Measurements from ENCODE around the gene BOK. TPM values are rescaled to one million over a fixed set of nuclear protein-coding genes. Genes with fewer than 3 reads are reported as not detected.

The BOK gene
- total RNA-seq, 5 donors from 2014 or later (not counting 1 experiment from before 2014, with no cell fraction given) = 0.20 to 0.89 (median 0.35) TPM; not detected in 2

DNA sequence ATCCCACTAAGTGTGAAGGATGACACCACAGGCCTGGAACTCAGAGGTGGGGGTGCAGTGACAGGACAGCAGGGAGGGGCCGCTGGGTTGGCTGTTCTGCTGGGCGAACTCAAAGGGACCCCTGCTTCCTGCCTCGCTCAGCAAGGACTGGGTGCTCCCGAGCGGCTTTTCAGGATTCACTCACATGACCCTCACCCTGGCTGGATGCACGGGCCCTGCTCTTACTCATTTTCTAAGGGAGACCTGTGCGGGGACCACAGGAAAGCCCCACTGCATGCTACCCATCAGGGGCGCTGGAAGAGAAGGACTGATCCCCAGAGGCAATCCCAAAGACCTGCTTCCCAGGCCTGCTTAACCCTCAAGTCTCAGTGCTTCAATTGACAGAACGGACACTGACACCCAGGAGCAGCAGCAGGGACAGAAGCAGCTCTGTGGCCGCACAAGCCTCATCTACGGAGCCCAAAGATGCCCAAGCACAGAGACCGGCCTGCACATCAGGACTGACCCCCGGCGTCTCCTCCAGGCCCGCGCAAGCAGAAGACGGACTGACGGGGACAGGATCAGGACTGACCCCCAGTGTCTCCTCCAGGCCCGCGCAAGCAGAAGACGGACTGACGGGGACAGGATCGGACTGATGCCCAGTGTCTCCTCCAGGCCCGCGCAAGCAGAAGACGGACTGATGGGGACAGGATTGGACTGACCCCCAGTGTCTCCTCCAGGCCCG is 48.8 kb downstream of the BOK start:
- Mint-ChIP-seq H3K27ac (no peak overlapping the region), H3K36me3 (peaks cover 7% of the 10 kb centered on the region), H3K4me3 (no peak overlapping the region), H3K4me1 (peaks cover 17 to 24% (median 23%) of the 10 kb centered on the region in 3 donors), H3K27me3 (no peaks in the 10 kb centered on the region), H3K9me3 (no peaks in the 10 kb centered on the region)
- ChIA-PET CTCF (no interaction called here), POLR2A (no interaction called here)
- DNase-seq = no peak
- Histone ChIP-seq H3K27ac (ENCODE audit: low read length) (no peak overlapping the region), H3K9me3 (no peaks in the 10 kb centered on the region), H3K27me3 (replicated peaks in 1 of 2; ENCODE audit: control insufficient read depth in 2 of 2, extremely low read depth in 1 of 2, insufficient read depth in 2 of 2, low read length in 1 of 2) (no peaks in the 10 kb centered on the region), H3K36me3 (ENCODE audit: control insufficient read depth in 2 of 2, extremely low read depth in 1 of 2, insufficient read depth in 1 of 2, low read length in 1 of 2) (peaks cover 0 to 26% of the 10 kb centered on the region in 2 donors), H3K4me3 (ENCODE audit: control insufficient read depth in 1 of 2, extremely low read depth in 1 of 2, low read length in 1 of 2) (no peak overlapping the region), H3K4me1 (ENCODE audit: control insufficient read depth in 1 of 2, extremely low read depth in 1 of 2, insufficient read depth in 2 of 2, low read length in 2 of 2) (peaks cover 0 to 25% of the 10 kb centered on the region in 2 experiments)
- ATAC-seq (replicated peaks in 1 of 4) = no peak
- 98% methylated on average over 25 of the region's 27 CpGs for WGBS (ENCODE audit: insufficient coverage)

DNA sequence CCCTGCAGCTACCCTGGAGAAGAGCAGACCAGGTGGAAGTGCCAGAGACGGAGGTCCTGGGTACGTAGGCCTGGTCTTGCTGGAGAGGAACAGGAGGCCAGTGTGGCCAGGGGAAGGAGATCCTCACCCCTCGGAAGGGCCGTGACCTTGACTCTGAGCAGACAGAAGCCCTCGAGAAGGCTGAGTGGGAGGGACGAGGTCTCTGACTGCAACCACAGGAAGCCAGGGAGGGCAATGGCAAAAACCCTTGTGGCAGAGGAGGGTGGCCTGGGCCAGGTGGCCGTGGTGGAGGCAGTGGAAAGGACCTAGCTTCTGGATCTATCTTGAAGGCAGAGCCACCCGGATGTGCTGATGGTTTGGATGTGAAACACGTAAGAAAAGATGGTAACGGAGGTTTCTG is 50.3 kb downstream of the BOK start:
- DNase-seq = no peak
- 72% methylated on average over 10 of the region's 10 CpGs for WGBS (ENCODE audit: insufficient coverage)
- no peak for ATAC-seq (replicated peaks in 1 of 4)
- Histone ChIP-seq H3K9me3 (no peaks in the 10 kb centered on the region), H3K36me3 (ENCODE audit: control insufficient read depth in 2 of 2, extremely low read depth in 1 of 2, insufficient read depth in 1 of 2, low read length in 1 of 2) (peaks cover 0 to 26% of the 10 kb centered on the region in 2 donors), H3K27me3 (replicated peaks in 1 of 2; ENCODE audit: control insufficient read depth in 2 of 2, extremely low read depth in 1 of 2, insufficient read depth in 2 of 2, low read length in 1 of 2) (no peaks in the 10 kb centered on the region), H3K27ac (ENCODE audit: low read length) (no peak overlapping the region), H3K4me1 (ENCODE audit: control insufficient read depth in 1 of 2, extremely low read depth in 1 of 2, insufficient read depth in 2 of 2, low read length in 2 of 2) (peaks cover 0 to 25% of the 10 kb centered on the region in 2 experiments), H3K4me3 (ENCODE audit: control insufficient read depth in 1 of 2, extremely low read depth in 1 of 2, low read length in 1 of 2) (no peak overlapping the region)
- H3K27ac Mint-ChIP-seq = peak overlapping the region in 1 of 2 donors; percentile 64
- H3K9me3 Mint-ChIP-seq = no peaks in the 10 kb centered on the region
- H3K27me3 Mint-ChIP-seq = no peaks in the 10 kb centered on the region
- CTCF ChIA-PET = interaction anchor here in 1 of 2 donors (0.7 kb wide), 1 partner anchor 99 kb away, joined by 4 read pairs; no protein-coding TSS in a partner anchor
- peak overlapping the region; percentile 52 to 77 (median 53) for H3K4me3 Mint-ChIP-seq
- H3K4me1 Mint-ChIP-seq = peaks cover 17 to 27% (median 25%) of the 10 kb centered on the region in 3 donors
- H3K36me3 Mint-ChIP-seq = peaks cover 3% of the 10 kb centered on the region
- POLR2A ChIA-PET = no interaction called here

GRCh38 chr2:241609859-241610793 is 51.6 kb downstream of the BOK start:
- 11% methylated on average over 72 of the region's 76 CpGs for WGBS (ENCODE audit: insufficient coverage)
- Histone ChIP-seq H3K27me3 (replicated peaks in 1 of 2; ENCODE audit: control insufficient read depth in 2 of 2, extremely low read depth in 1 of 2, insufficient read depth in 2 of 2, low read length in 1 of 2) (no peaks in the 10 kb centered on the region), H3K4me1 (ENCODE audit: control insufficient read depth in 1 of 2, extremely low read depth in 1 of 2, insufficient read depth in 2 of 2, low read length in 2 of 2) (peaks cover 0 to 25% of the 10 kb centered on the region in 2 experiments), H3K4me3 (ENCODE audit: control insufficient read depth in 1 of 2, extremely low read depth in 1 of 2, low read length in 1 of 2) (peak overlapping the region; percentile 29 to 43), H3K36me3 (ENCODE audit: control insufficient read depth in 2 of 2, extremely low read depth in 1 of 2, insufficient read depth in 1 of 2, low read length in 1 of 2) (peaks cover 0 to 19% of the 10 kb centered on the region in 2 donors), H3K27ac (ENCODE audit: low read length) (peak overlapping the region; percentile 69), H3K9me3 (no peaks in the 10 kb centered on the region)
- DNase-seq (peak; percentile 78 to 95 (median 90)), ATAC-seq (replicated peaks in 1 of 4) (peak; percentile 98 to 100 (median 99))
- H3K27me3 Mint-ChIP-seq = no peaks in the 10 kb centered on the region
- peaks cover 17 to 29% (median 27%) of the 10 kb centered on the region in 3 donors for H3K4me1 Mint-ChIP-seq
- peak overlapping the region; percentile 43 to 77 (median 52) for H3K4me3 Mint-ChIP-seq
- H3K9me3 Mint-ChIP-seq = no peaks in the 10 kb centered on the region
- ChIA-PET POLR2A (no interaction called here), CTCF (interaction anchor here in 1 of 2 donors (0.6 to 1.1 kb wide), 3 partner anchors 12 to 77 kb away, joined by 3 read pairs; partner anchors contain the start of genes ATG4B and DTYMK)
- H3K36me3 Mint-ChIP-seq = peaks cover 3% of the 10 kb centered on the region
- peak overlapping the region; percentile 55 to 61 for H3K27ac Mint-ChIP-seq

- H3K27ac ChIP-seq (ENCODE audit: low read length) = peak overlapping the region; percentile 69
- ATAC-seq (replicated peaks in 1 of 4) (no peak), DNase-seq (no peak)
- Mint-ChIP-seq H3K4me3 (peak overlapping the region in 2 of 3 donors; percentile 34 to 77), H3K36me3 (peaks cover 3% of the 10 kb centered on the region), H3K4me1 (peaks cover 22 to 37% (median 32%) of the 10 kb centered on the region in 3 donors), H3K27me3 (no peaks in the 10 kb centered on the region), H3K27ac (peak overlapping the region; percentile 55 to 61), H3K9me3 (no peaks in the 10 kb centered on the region)
- H3K4me3 ChIP-seq (ENCODE audit: control insufficient read depth in 1 of 2, extremely low read depth in 1 of 2, low read length in 1 of 2) = no peak overlapping the region
- no peaks in the 10 kb centered on the region for H3K27me3 ChIP-seq (replicated peaks in 1 of 2; ENCODE audit: control insufficient read depth in 2 of 2, extremely low read depth in 1 of 2, insufficient read depth in 2 of 2, low read length in 1 of 2)
- ChIA-PET CTCF (no interaction called here), POLR2A (no interaction called here)
- H3K9me3 ChIP-seq = no peaks in the 10 kb centered on the region
- H3K4me1 ChIP-seq (ENCODE audit: control insufficient read depth in 1 of 2, extremely low read depth in 1 of 2, insufficient read depth in 2 of 2, low read length in 2 of 2) = peaks cover 0 to 27% of the 10 kb centered on the region in 2 experiments
- H3K36me3 ChIP-seq (ENCODE audit: control insufficient read depth in 2 of 2, extremely low read depth in 1 of 2, insufficient read depth in 1 of 2, low read length in 1 of 2) = peaks cover 0 to 10% of the 10 kb centered on the region in 2 donors
- WGBS (ENCODE audit: insufficient coverage) = 94% methylated on average over 9 of the region's 13 CpGs
Observed at GRCh38 chr2:241611062-241611461, 52.5 kb downstream of the BOK start.

DNA sequence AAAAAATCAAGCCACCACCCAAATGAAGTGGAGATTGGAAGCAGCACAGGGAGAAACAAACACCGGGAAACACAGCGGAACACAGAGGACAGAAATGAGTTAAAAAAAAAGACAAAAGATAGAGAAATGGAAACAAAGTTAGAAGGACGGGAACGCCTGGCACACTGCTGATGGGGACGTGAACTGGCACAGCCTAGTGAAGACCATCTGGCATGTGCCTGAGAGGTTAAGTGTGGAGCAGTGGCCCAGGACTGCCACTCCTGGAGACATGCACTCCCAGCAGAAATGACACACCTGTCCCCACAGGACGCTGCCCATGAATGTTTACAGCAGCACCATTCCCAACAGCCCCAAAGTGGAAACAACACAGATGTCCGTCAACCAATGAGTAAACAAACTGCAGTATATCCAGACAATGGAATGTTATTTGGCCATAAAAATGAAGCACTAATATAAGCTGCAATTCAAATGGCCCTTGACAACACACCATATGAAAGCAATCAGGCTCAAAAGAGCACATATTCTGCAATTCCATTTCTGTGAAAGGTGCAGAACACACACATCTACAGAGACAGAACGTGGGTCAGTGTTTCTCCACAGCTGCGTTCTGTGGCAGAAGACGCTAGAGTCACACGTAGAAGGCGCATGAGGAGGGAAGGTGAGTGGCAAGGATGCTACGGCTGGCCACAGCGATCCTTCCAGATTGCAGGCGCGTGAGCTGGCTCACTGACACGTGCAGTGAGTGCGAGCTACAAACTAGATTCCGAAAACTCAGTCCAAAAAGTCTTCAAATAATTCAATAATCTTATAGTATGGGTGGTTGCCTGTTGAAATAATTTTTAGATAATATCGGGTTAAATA is 53.8 kb downstream of the BOK start:
- ChIA-PET POLR2A (interaction anchor here in 1 of 2 donors (0.7 kb wide), 1 partner anchor 16 kb away, joined by 6 read pairs; no protein-coding TSS in a partner anchor), CTCF (interaction anchor here in 1 of 2 donors (0.7 kb wide), 1 partner anchor 463 kb away, joined by 6 read pairs; the partner anchor contains the start of gene PASK)
- peaks cover 3% of the 10 kb centered on the region for H3K36me3 Mint-ChIP-seq
- peaks cover 33 to 50% (median 44%) of the 10 kb centered on the region in 3 donors for H3K4me1 Mint-ChIP-seq
- no peak for DNase-seq
- Histone ChIP-seq H3K4me3 (ENCODE audit: control insufficient read depth in 1 of 2, extremely low read depth in 1 of 2, low read length in 1 of 2) (no peak overlapping the region), H3K9me3 (no peaks in the 10 kb centered on the region), H3K4me1 (ENCODE audit: control insufficient read depth in 1 of 2, extremely low read depth in 1 of 2, insufficient read depth in 2 of 2, low read length in 2 of 2) (peaks cover 4 to 38% of the 10 kb centered on the region in 2 experiments), H3K27me3 (replicated peaks in 1 of 2; ENCODE audit: control insufficient read depth in 2 of 2, extremely low read depth in 1 of 2, insufficient read depth in 2 of 2, low read length in 1 of 2) (no peaks in the 10 kb centered on the region), H3K27ac (ENCODE audit: low read length) (no peak overlapping the region), H3K36me3 (ENCODE audit: control insufficient read depth in 2 of 2, extremely low read depth in 1 of 2, insufficient read depth in 1 of 2, low read length in 1 of 2) (peaks cover 0 to 9% of the 10 kb centered on the region in 2 donors)
- peak overlapping the region in 1 of 2 donors; percentile 48 for H3K27ac Mint-ChIP-seq
- H3K9me3 Mint-ChIP-seq = no peaks in the 10 kb centered on the region
- no peak for ATAC-seq (replicated peaks in 1 of 4)
- WGBS (ENCODE audit: insufficient coverage) = 95% methylated on average over 15 of the region's 20 CpGs
- no peaks in the 10 kb centered on the region for H3K27me3 Mint-ChIP-seq
- no peak overlapping the region for H3K4me3 Mint-ChIP-seq
